ENCODE data around the gene ATG4C.
"Not testable (repeated sequence)": the region's sequence is repeated elsewhere in the genome, so short reads cannot be mapped to it uniquely, and the experiment has no call there.

DNA sequence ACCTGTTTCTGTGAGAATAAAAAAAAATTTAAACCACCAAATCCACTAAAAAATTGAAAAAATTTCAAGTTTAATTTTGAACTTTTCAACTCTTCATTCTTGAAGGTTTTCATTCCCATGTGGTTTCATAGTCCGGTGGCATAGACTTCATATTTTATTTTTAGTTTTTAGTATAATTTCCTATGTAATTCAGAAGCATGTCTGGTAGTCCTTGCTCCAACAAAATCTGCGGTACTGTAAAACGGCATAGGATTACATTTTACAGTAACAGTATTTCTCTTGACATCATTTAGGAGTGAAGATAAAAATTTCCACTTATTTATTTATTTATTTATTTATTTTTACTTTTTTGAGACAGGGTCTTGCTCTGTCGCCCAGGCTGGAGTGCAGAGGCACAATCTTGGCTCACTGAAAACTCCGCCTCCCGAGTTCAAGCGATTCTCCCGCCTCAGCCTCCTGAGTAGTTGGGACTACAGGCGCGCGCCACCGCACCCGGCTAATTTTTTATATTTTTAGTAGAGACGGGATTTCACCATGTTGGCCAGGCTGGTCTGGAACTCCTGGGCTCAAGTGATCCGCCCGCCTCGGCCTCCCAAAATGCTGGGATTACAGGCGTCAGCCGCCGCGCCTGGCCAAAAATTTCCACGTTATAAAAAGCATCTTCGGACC, 1.3 kb upstream of the ATG4C start:
- TF ChIP-seq, protein P1, sequence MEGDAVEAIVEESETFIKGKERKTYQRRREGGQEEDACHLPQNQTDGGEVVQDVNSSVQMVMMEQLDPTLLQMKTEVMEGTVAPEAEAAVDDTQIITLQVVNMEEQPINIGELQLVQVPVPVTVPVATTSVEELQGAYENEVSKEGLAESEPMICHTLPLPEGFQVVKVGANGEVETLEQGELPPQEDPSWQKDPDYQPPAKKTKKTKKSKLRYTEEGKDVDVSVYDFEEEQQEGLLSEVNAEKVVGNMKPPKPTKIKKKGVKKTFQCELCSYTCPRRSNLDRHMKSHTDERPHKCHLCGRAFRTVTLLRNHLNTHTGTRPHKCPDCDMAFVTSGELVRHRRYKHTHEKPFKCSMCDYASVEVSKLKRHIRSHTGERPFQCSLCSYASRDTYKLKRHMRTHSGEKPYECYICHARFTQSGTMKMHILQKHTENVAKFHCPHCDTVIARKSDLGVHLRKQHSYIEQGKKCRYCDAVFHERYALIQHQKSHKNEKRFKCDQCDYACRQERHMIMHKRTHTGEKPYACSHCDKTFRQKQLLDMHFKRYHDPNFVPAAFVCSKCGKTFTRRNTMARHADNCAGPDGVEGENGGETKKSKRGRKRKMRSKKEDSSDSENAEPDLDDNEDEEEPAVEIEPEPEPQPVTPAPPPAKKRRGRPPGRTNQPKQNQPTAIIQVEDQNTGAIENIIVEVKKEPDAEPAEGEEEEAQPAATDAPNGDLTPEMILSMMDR (IDR thresholded peaks at IDR 0.05 in 4 of 5, conservative IDR thresholded peaks at IDR 0.05 in 1 of 5) = not testable (repeated sequence)
- TF ChIP-seq POLR2A (IDR thresholded peaks at IDR 0.05) = not testable (repeated sequence)

All from gastrocnemius medialis (tissue), 4 donors.